ENCODE measurements around the gene PPP4R3C. TPM values are rescaled to one million over a fixed set of nuclear protein-coding genes. Genes with fewer than 3 reads are reported as not detected.
"Not testable (repeated sequence)": the region's sequence is repeated elsewhere in the genome, so short reads cannot be mapped to it uniquely, and the experiment has no call there.

The PPP4R3C gene
- total and polyA plus RNA-seq, 11 donors, result not detected

GRCh38 chrX:27451324-27451723 is 11.8 kb downstream of the PPP4R3C start:
- no peak for TF ChIP-seq POLR2A (IDR thresholded peaks at IDR 0.05)
- no peak for TF ChIP-seq CTCF (IDR thresholded peaks at IDR 0.05)
- Histone ChIP-seq H3K4me1 (no peaks in the 10 kb centered on the region), H3K36me3 (no peaks in the 10 kb centered on the region), H3K27ac (no peak overlapping the region), H3K4me3 (no peak overlapping the region), H3K27me3 (no peaks in the 10 kb centered on the region), H3K9me3 (no peaks in the 10 kb centered on the region)
- intact Hi-C loops (cut with DNase I), result no loop called here
- DNase-seq, result no peak
- ATAC-seq, result no peak

- Histone ChIP-seq H3K4me3 (no peak overlapping the region), H3K27me3 (no peaks in the 10 kb centered on the region), H3K9me3 (peaks cover 0 to 5% (median 0%) of the 10 kb centered on the region in 12 donors), H3K36me3 (no peaks in the 10 kb centered on the region), H3K27ac (no peak overlapping the region), H3K4me1 (no peaks in the 10 kb centered on the region)
- WGBS, 4 donors, result 61 to 77% (median 74%) methylated on average over 1 of the region's 1 CpG
- DNase-seq, result no peak
- no peak for ATAC-seq
- intact Hi-C loops (cut with DNase I), result no loop called here
- TF ChIP-seq CTCF (IDR thresholded peaks at IDR 0.05) (no peak), POLR2A (IDR thresholded peaks at IDR 0.05) (no peak)
Observed at GRCh38 chrX:27446423-27446822, 16.7 kb downstream of the PPP4R3C start.

- Histone ChIP-seq H3K27me3 (no peaks in the 10 kb centered on the region), H3K4me3 (no peak overlapping the region), H3K9me3 (peaks cover 0 to 5% (median 0%) of the 10 kb centered on the region in 12 donors), H3K27ac (no peak overlapping the region), H3K36me3 (no peaks in the 10 kb centered on the region), H3K4me1 (no peaks in the 10 kb centered on the region)
- TF ChIP-seq CTCF (IDR thresholded peaks at IDR 0.05), result no peak
- no peak for TF ChIP-seq POLR2A (IDR thresholded peaks at IDR 0.05)
- DNase-seq (no peak), ATAC-seq (no peak)
- 75 to 94% (median 87%) methylated on average over 2 of the region's 2 CpGs for WGBS, 4 donors
- intact Hi-C loops (cut with DNase I), result no loop called here
Observed at GRCh38 chrX:27445438-27445837, 17.7 kb downstream of the PPP4R3C start.

- ATAC-seq, result no peak
- Histone ChIP-seq H3K27ac (no peak overlapping the region), H3K4me1 (no peaks in the 10 kb centered on the region), H3K9me3 (peaks cover 0 to 5% (median 0%) of the 10 kb centered on the region in 12 donors), H3K36me3 (no peaks in the 10 kb centered on the region), H3K4me3 (no peak overlapping the region), H3K27me3 (no peaks in the 10 kb centered on the region)
- DNase-seq, result no peak
- 65 to 97% (median 88%) methylated on average over 3 of the region's 3 CpGs for WGBS, 4 donors
- intact Hi-C loops (cut with DNase I), result no loop called here
- TF ChIP-seq POLR2A (IDR thresholded peaks at IDR 0.05) (no peak), CTCF (IDR thresholded peaks at IDR 0.05) (no peak)
Observed at GRCh38 chrX:27444093-27444908, 18.8 kb downstream of the PPP4R3C start.

GRCh38 chrX:27442392-27442791 is 20.7 kb downstream of the PPP4R3C start:
- DNase-seq; H3K27me3 ChIP-seq; H3K27ac ChIP-seq; H3K4me3 ChIP-seq; H3K36me3 ChIP-seq; intact Hi-C loops (cut with DNase I); ATAC-seq; H3K4me1 ChIP-seq; H3K9me3 ChIP-seq: not testable (repeated sequence)
- 80 to 94% (median 89%) methylated on average over 7 of the region's 7 CpGs for WGBS, 4 donors

All from heart left ventricle (tissue), 16 donors.